Ovary (tissue), 9 donors: ENCODE data around the gene PTDSS2. TPM values are rescaled to one million over a fixed set of nuclear protein-coding genes. Genes with fewer than 3 reads are reported as not detected.
A peak's percentile ranks its signal among the peaks of the same experiment; 100 is the strongest.

Experiments
- DNase-seq, 5 donors: peaks; one replicate each; pipeline ENCODE4 v3.0.0-alpha.2; 2019 to 2020
- H3K27ac ChIP-seq, 2 donors: fragments of 200-600 bp; one replicate each; pipeline versions ENCODE4 v1.5.1 to v1.8.0; 2019 to 2022
- H3K27me3 ChIP-seq: fragments of 200-600 bp; one replicate; pipeline ENCODE4 v1.8.0; 2022
- H3K36me3 ChIP-seq: fragments of 200-600 bp; sonication (generic); one replicate; pipeline ENCODE4 v1.5.1; 2019
- H3K4me1 ChIP-seq: one replicate; pipeline ENCODE4 v1.8.1; 2013; ENCODE audit warnings: mild to moderate bottlenecking, moderate library complexity; ENCODE audit not compliant: insufficient read depth
- H3K4me3 ChIP-seq: fragments of 200-600 bp; sonication (generic); one replicate; pipeline ENCODE4 v1.5.1; 2017
- H3K9me3 ChIP-seq, 2 donors: fragments of 200-600 bp in 1 of 2; sonication (generic) in 1 of 2; one replicate each; pipeline versions ENCODE4 v1.5.1 to v1.8.1; 2013 to 2019; ENCODE audit warnings: mild to moderate bottlenecking in 1 of 2, moderate library complexity in 1 of 2
- CTCF ChIP-seq, 3 donors: fragments of 450-650 bp in 2 of 3; fragments of 200-600 bp in 1 of 3; IDR thresholded peaks; one replicate each; pipeline versions ENCODE4 v1.5.1 to v1.8.0; 2016 to 2022; ENCODE audit warnings: antibody characterized with exemption in 3 of 3, mild to moderate bottlenecking in 1 of 3
- EP300 ChIP-seq: sonication (generic); formaldehyde crosslinking; IDR thresholded peaks from one replicate; pipeline ENCODE4 v1.6.1; 2017; ENCODE audit warnings: antibody characterized with exemption
- POLR2A ChIP-seq: fragments of 450-650 bp; IDR thresholded peaks from one replicate; pipeline ENCODE4 v1.6.1; 2017; ENCODE audit warnings: antibody characterized with exemption, mild to moderate bottlenecking, moderate library complexity
- WGBS, 3 donors: extraction: QIAGEN DNeasy Blood & Tissue Kit in 1 of 3; methylation state at CpG; one replicate each; pipeline versions ENCODE4 v1.1.5 to v1.1.7; 2013 to 2017; 5-methylcytosine and 5-hydroxymethylcytosine counted together
- intact Hi-C, 4 donors: fragments of 100-400 bp; cut with DNase I; formaldehyde crosslinking; loops; one replicate each; pipeline versions ENCODE4 v1.11.0 to v1.15.1; 2022 to 2023
- polyA plus RNA-seq, 2 donors: library from polyadenylated mRNA; stranded (reverse); fragments of 200-250 nt in 1 of 2; fragments of 350-450 nt in 1 of 2; fragmentation: Illumina TruSeq in 1 of 2; extraction: RNeasy Lipid Tissue Mini Kit (QIAGEN cat#74804) in 1 of 2; gene quantifications; one replicate each; pipeline ENCODE4 v1.2.3, GENCODE V29; 2013 to 2014
- total RNA-seq, 7 donors: library from RNA; depleted of rRNA in 2 of 7; stranded (reverse); fragments of >200 nt in 2 of 7; fragmentation: NEBNext Ultra II Directional in 3 of 7; extraction: Animal tissue kit (Norgen Biotek cat#: 25700) in 3 of 7; gene quantifications; one replicate each; pipeline versions ENCODE4 v1.1.0 to v1.2.4, GENCODE V29; 2016 to 2023
- donor health status: DM: no; HTN: no; CAD: no; lungs with moderate emphysema.
- donor health status: DM: no; HTN: no; CAD: no.
- donor health status: Bipolar disorder and iron deficiency.
- donor health status: DM: yes; HTN: yes; CAD: no.
- donor health status: DM: no; HTN: no; CAD: no.
- donor health status: DM: yes; HTN: yes; CAD: no.

PTDSS2 gene
- total and polyA plus RNA-seq, 9 donors = 17.1 to 56.5 (median 38.8) TPM

GRCh38 chr11:491358-491757, 41.3 kb downstream of the PTDSS2 start:
- no peaks in the 10 kb centered on the region for H3K9me3 ChIP-seq
- peaks cover 3% of the 10 kb centered on the region for H3K4me1 ChIP-seq
- H3K27ac ChIP-seq = no peak overlapping the region
- intact Hi-C loops = no loop called here
- H3K36me3 ChIP-seq = no peaks in the 10 kb centered on the region
- H3K4me3 ChIP-seq = no peak overlapping the region
- no peak for DNase-seq
- H3K27me3 ChIP-seq = no peaks in the 10 kb centered on the region
- no peak for TF ChIP-seq EP300
- no peak for TF ChIP-seq POLR2A
- TF ChIP-seq CTCF (IDR thresholded peaks at IDR 0.05) = no peak
- WGBS, 3 donors = 83 to 86% (median 83%) methylated on average over 5 to 7 of the region's 7 CpGs

GRCh38 chr11:492427-493226, 42.5 kb downstream of the PTDSS2 start:
- Histone ChIP-seq H3K4me1 (peaks cover 5% of the 10 kb centered on the region), H3K9me3 (no peaks in the 10 kb centered on the region), H3K27ac (no peak overlapping the region), H3K27me3 (no peaks in the 10 kb centered on the region), H3K36me3 (no peaks in the 10 kb centered on the region), H3K4me3 (no peak overlapping the region)
- WGBS, 3 donors = 74 to 75% (median 74%) methylated on average over 31 to 32 of the region's 32 CpGs
- intact Hi-C loops = no loop called here
- DNase-seq = no peak
- TF ChIP-seq EP300 = no peak
- no peak for TF ChIP-seq CTCF (IDR thresholded peaks at IDR 0.05)
- TF ChIP-seq POLR2A = no peak

- TF ChIP-seq CTCF (IDR thresholded peaks at IDR 0.05) (no peak), EP300 (no peak), POLR2A (no peak)
- peak in 1 of 5 donors; percentile 34 for DNase-seq
- WGBS, 3 donors = 49 to 72% (median 64%) methylated on average over 35 to 37 of the region's 37 CpGs
- intact Hi-C loops = no loop called here
- no peaks in the 10 kb centered on the region for H3K36me3 ChIP-seq
- H3K4me3 ChIP-seq = no peak overlapping the region
- no peaks in the 10 kb centered on the region for H3K27me3 ChIP-seq
- no peaks in the 10 kb centered on the region for H3K9me3 ChIP-seq
- H3K4me1 ChIP-seq = peaks cover 5% of the 10 kb centered on the region
- H3K27ac ChIP-seq = no peak overlapping the region
Measured at GRCh38 chr11:494761-495536, 44.9 kb downstream of the PTDSS2 start.

GRCh38 chr11:495537-495931, 45.5 kb downstream of the PTDSS2 start:
- H3K4me1 ChIP-seq = peaks cover 5% of the 10 kb centered on the region
- 46 to 59% (median 51%) methylated on average over 10 of the region's 10 CpGs for WGBS, 3 donors
- H3K9me3 ChIP-seq = no peaks in the 10 kb centered on the region
- no peaks in the 10 kb centered on the region for H3K27me3 ChIP-seq
- no peak overlapping the region for H3K27ac ChIP-seq
- intact Hi-C loops = no loop called here
- H3K36me3 ChIP-seq = no peaks in the 10 kb centered on the region
- TF ChIP-seq EP300 = no peak
- no peak for DNase-seq
- no peak overlapping the region for H3K4me3 ChIP-seq
